HCT116 (cell line): ENCODE results near the gene DBN1.

Experiments
- CTCF ChIP-seq, 3 experiments: fragments of 200-600 bp in 1 of 3; sonication (generic) in 1 of 3; IDR thresholded peaks in 2 of 3; conservative IDR thresholded peaks in 1 of 3; 2 replicates each; pipeline ENCODE4 v1.5.1; 2012 to 2017; ENCODE audit warnings: low read depth in 2 of 3, low read length in 2 of 3, antibody characterized with exemption in 1 of 3, borderline replicate concordance in 1 of 3, control low read depth in 1 of 3, mild to moderate bottlenecking in 1 of 3, mixed read lengths in 1 of 3, mixed run types in 1 of 3, moderate library complexity in 1 of 3; ENCODE audit not compliant: insufficient read depth in 1 of 3
- POLR2A ChIP-seq: IDR thresholded peaks from 2 replicates; pipeline ENCODE4 v1.7.0; 2011; ENCODE audit warnings: borderline replicate concordance; ENCODE audit not compliant: insufficient read depth, insufficient read length; ENCODE audit errors: extremely low read depth
- RAD21 ChIP-seq: IDR thresholded peaks from 2 replicates; pipeline ENCODE4 v1.6.1; 2012; ENCODE audit warnings: low read depth, mild to moderate bottlenecking
- TCF7L2 ChIP-seq: IDR thresholded peaks from 2 replicates; pipeline ENCODE4 v1.7.0; 2011; ENCODE audit warnings: borderline replicate concordance, inconsistent platforms; ENCODE audit not compliant: insufficient read depth, insufficient read length; ENCODE audit errors: extremely low read depth
- ZNF274 ChIP-seq: fragments of 200-500 bp; sonication (Bioruptor generic); IDR thresholded peaks from 2 replicates; pipeline ENCODE4 v1.6.1; 2014; ENCODE audit warnings: mild to moderate bottlenecking, low read depth, low read length, inconsistent platforms
- TF ChIP-seq, protein P1 (sequence below): IDR thresholded peaks from 2 replicates; pipeline ENCODE4 v1.6.1; 2011; ENCODE audit warnings: mild to moderate bottlenecking, low read length, moderate library complexity; ENCODE audit not compliant: insufficient replicate concordance; ENCODE audit errors: extremely low read depth

DNA sequence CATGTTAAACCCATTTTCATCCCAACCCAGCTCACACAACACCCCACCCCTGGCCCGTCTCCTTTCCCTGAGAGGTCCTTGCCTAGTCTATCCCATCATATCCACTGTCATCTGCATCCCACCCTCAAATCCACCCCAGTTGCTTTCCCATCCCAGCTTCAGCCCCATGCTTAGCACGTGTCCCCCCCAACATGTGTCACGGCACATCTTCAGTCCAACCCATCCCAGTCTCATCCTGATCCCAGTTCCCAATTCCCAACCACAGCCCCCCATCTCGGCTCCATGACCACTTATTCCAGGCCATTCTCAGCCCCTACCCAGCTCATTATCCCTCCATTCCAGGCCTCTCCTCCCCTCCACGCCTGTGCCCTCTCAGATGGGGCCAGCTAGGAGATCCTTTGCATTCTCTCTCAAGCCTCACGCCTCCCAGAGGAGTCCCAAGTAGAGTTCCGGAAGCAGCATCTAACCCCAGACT is 605 bp upstream of the DBN1 start:
- TF ChIP-seq RAD21 (no peak), ZNF274 (no peak), CTCF (IDR thresholded peaks at IDR 0.05 in 2 of 3, conservative IDR thresholded peaks at IDR 0.05 in 1 of 3; ENCODE audit: borderline replicate concordance in 1 of 3, insufficient read depth in 1 of 3, low read depth in 2 of 3, low read length in 2 of 3) (no peak), TCF7L2 (no peak), POLR2A (no peak)
- TF ChIP-seq, protein P1, sequence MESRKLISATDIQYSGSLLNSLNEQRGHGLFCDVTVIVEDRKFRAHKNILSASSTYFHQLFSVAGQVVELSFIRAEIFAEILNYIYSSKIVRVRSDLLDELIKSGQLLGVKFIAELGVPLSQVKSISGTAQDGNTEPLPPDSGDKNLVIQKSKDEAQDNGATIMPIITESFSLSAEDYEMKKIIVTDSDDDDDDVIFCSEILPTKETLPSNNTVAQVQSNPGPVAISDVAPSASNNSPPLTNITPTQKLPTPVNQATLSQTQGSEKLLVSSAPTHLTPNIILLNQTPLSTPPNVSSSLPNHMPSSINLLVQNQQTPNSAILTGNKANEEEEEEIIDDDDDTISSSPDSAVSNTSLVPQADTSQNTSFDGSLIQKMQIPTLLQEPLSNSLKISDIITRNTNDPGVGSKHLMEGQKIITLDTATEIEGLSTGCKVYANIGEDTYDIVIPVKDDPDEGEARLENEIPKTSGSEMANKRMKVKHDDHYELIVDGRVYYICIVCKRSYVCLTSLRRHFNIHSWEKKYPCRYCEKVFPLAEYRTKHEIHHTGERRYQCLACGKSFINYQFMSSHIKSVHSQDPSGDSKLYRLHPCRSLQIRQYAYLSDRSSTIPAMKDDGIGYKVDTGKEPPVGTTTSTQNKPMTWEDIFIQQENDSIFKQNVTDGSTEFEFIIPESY: no peak
